K562 (cell line): ENCODE results near the gene TMED4.

ENCODE experiments used
- ARID3A ChIP-seq: IDR thresholded peaks from 2 replicates; pipeline ENCODE4 v1.6.1; 2012; ENCODE audit warnings: low read depth, low read length, improper control_type of control experiment, borderline replicate concordance
- ELK1 ChIP-seq: sonication (generic); formaldehyde crosslinking; IDR thresholded peaks from 2 replicates; pipeline ENCODE4 v1.8.1; 2022; ENCODE audit warnings: missing genetic modification reagents
- NR3C1 ChIP-seq: sonication (generic); formaldehyde crosslinking; IDR thresholded peaks from 2 replicates; pipeline ENCODE4 v1.8.1; 2022; ENCODE audit warnings: missing genetic modification reagents
- POLR2A ChIP-seq: fragments of 450-650 bp; conservative IDR thresholded peaks from 2 replicates; pipeline ENCODE4 v1.6.1; 2016
- RFX1 ChIP-seq: fragments of 450-650 bp; IDR thresholded peaks from 2 replicates; pipeline ENCODE4 v1.6.1; 2016; ENCODE audit warnings: mild to moderate bottlenecking, moderate library complexity
- SAFB2 ChIP-seq: fragments of 200-400 bp; formaldehyde crosslinking; IDR thresholded peaks from 2 replicates; pipeline ENCODE4 v1.6.1; 2018; ENCODE audit warnings: borderline replicate concordance, low read length, low read depth, moderate library complexity; ENCODE audit not compliant: severe bottlenecking
- SRSF3 ChIP-seq: fragments of 200-400 bp; formaldehyde crosslinking; IDR thresholded peaks from 2 replicates; pipeline ENCODE4 v1.6.1; 2016; ENCODE audit warnings: mild to moderate bottlenecking, low read length, moderate library complexity; ENCODE audit not compliant: insufficient read depth
- TCF3 ChIP-seq: sonication (generic); formaldehyde crosslinking; IDR thresholded peaks from 2 replicates; pipeline ENCODE4 v1.4.0; 2020; ENCODE audit warnings: mild to moderate bottlenecking, missing genetic modification reagents
- TCF7 ChIP-seq: sonication (generic); IDR thresholded peaks from 2 replicates; pipeline ENCODE4 v1.6.1; 2016; ENCODE audit warnings: antibody characterized with exemption, borderline replicate concordance
- ZBTB33 ChIP-seq: sonication (generic); formaldehyde crosslinking; IDR thresholded peaks from 2 replicates; pipeline ENCODE4 v1.8.1; 2023; ENCODE audit warnings: mild to moderate bottlenecking, missing genetic modification reagents
- ZNF143 ChIP-seq: sonication (generic); formaldehyde crosslinking; IDR thresholded peaks from 2 replicates; pipeline ENCODE4 v1.9.0; 2022; ENCODE audit warnings: mild to moderate bottlenecking, missing genetic modification reagents
- ZNF512 ChIP-seq: IDR thresholded peaks from 2 replicates; pipeline ENCODE4 v1.6.1; 2016; ENCODE audit warnings: missing genetic modification characterization, missing compliant biosample characterization

- TF ChIP-seq RFX1, result no peak
- TF ChIP-seq ELK1 (CRISPR knock-in tag), result no peak
- TF ChIP-seq TCF7, result no peak
- TF ChIP-seq ZBTB33 (CRISPR knock-in tag), result no peak
- no peak for TF ChIP-seq NR3C1 (CRISPR knock-in tag)
- no peak for TF ChIP-seq SRSF3
- no peak for TF ChIP-seq POLR2A
- no peak for TF ChIP-seq SAFB2
- TF ChIP-seq ZNF512 (tag), result no peak
- no peak for TF ChIP-seq ARID3A
- no peak for TF ChIP-seq ZNF143 (CRISPR knock-in tag)
- TF ChIP-seq TCF3 (CRISPR knock-in tag), result no peak
Observed at GRCh38 chr7:44626620-44627019, 44.6 kb upstream of the TMED4 start.
